ENCODE data around the gene RNF220.

RNF220 gene

GRCh38 chr1:44421446-44421884 is 16.4 kb downstream of the RNF220 start:
- no peak for TF ChIP-seq CTCF (conservative IDR thresholded peaks at IDR 0.05; ENCODE audit: low read length)
- H3K4me3 ChIP-seq (ENCODE audit: low read length), result no peak overlapping the region
- DNase-seq (ENCODE audit: low read depth), result no peak

- no peak for TF ChIP-seq CTCF (conservative IDR thresholded peaks at IDR 0.05; ENCODE audit: low read length)
- no peak for DNase-seq (ENCODE audit: low read depth)
- H3K4me3 ChIP-seq (ENCODE audit: low read length), result no peak overlapping the region
These were observed 17.1 kb downstream of the RNF220 start for GRCh38 chr1:44422161-44422560.

GRCh38 chr1:44423591-44424537 is 18.8 kb downstream of the RNF220 start:
- H3K4me3 ChIP-seq (ENCODE audit: low read length), result no peak overlapping the region
- no peak for TF ChIP-seq CTCF (conservative IDR thresholded peaks at IDR 0.05; ENCODE audit: low read length)
- DNase-seq (ENCODE audit: low read depth), result peak; percentile 63

GRCh38 chr1:44424747-44425146 is 19.7 kb downstream of the RNF220 start:
- no peak for DNase-seq (ENCODE audit: low read depth)
- no peak for TF ChIP-seq CTCF (conservative IDR thresholded peaks at IDR 0.05; ENCODE audit: low read length)
- H3K4me3 ChIP-seq (ENCODE audit: low read length), result no peak overlapping the region

- no peak overlapping the region for H3K4me3 ChIP-seq (ENCODE audit: low read length)
- no peak for DNase-seq (ENCODE audit: low read depth)
- TF ChIP-seq CTCF (conservative IDR thresholded peaks at IDR 0.05; ENCODE audit: low read length), result no peak
These were observed 20.5 kb downstream of the RNF220 start for GRCh38 chr1:44425341-44426082.

GRCh38 chr1:44431861-44432260 is 26.8 kb downstream of the RNF220 start:
- no peak for TF ChIP-seq CTCF (conservative IDR thresholded peaks at IDR 0.05; ENCODE audit: low read length)
- no peak for DNase-seq (ENCODE audit: low read depth)
- no peak overlapping the region for H3K4me3 ChIP-seq (ENCODE audit: low read length)
